Thyroid gland (tissue), 4 donors: Measurements from ENCODE around the gene ADAM22. TPM values are rescaled to one million over a fixed set of nuclear protein-coding genes. Genes with fewer than 3 reads are reported as not detected.
"Not testable (repeated sequence)": the region's sequence is repeated elsewhere in the genome, so short reads cannot be mapped to it uniquely, and the experiment has no call there.

Experiments
- DNase-seq, 2 donors: peaks; one replicate each; pipeline ENCODE4 v3.0.0-alpha.2; 2019
- H3K27ac ChIP-seq, 3 donors: fragments of 200-600 bp; sonication (generic); 1 replicate in 2 of 3; 2 replicates in 1 of 3; pipeline ENCODE4 v1.5.1; 2016 to 2019; ENCODE audit warnings: mild to moderate bottlenecking in 1 of 3, moderate library complexity in 1 of 3
- H3K27me3 ChIP-seq: fragments of 200-600 bp; sonication (generic); one replicate; pipeline ENCODE4 v1.5.1; 2019
- H3K36me3 ChIP-seq, 2 donors: fragments of 200-600 bp; sonication (generic); one replicate each; pipeline ENCODE4 v1.5.1; 2016 to 2019
- H3K4me1 ChIP-seq, 2 donors: fragments of 200-600 bp; sonication (generic); one replicate each; pipeline ENCODE4 v1.5.1; 2017 to 2019
- H3K4me3 ChIP-seq, 3 donors: fragments of 200-600 bp; sonication (generic); replicated peaks in 1 of 3; 1 replicate in 2 of 3; 2 replicates in 1 of 3; pipeline ENCODE4 v1.5.1; 2016; ENCODE audit warnings: mild to moderate bottlenecking in 1 of 3
- H3K9me3 ChIP-seq: fragments of 200-600 bp; sonication (generic); one replicate; pipeline ENCODE4 v1.5.1; 2017
- CTCF ChIP-seq, 6 experiments: fragments of 200-600 bp in 3 of 6; fragments of 450-650 bp in 3 of 6; sonication (generic) in 3 of 6; IDR thresholded peaks; one replicate each; pipeline ENCODE4 v1.5.1; 2016 to 2019; ENCODE audit warnings: antibody characterized with exemption in 6 of 6, mild to moderate bottlenecking in 2 of 6, inconsistent platforms in 1 of 6, moderate library complexity in 1 of 6
- POLR2A ChIP-seq, 2 donors: fragments of 450-650 bp; IDR thresholded peaks; one replicate each; pipeline ENCODE4 v1.6.1; 2017; ENCODE audit warnings: antibody characterized with exemption in 2 of 2, mild to moderate bottlenecking in 2 of 2, moderate library complexity in 1 of 2
- WGBS, 2 donors: methylation state at CpG; one replicate each; pipeline ENCODE4 v1.1.5; 2017; 5-methylcytosine and 5-hydroxymethylcytosine counted together
- intact Hi-C: fragments of 100-400 bp; cut with DNase I; formaldehyde crosslinking; loops from one replicate; pipeline ENCODE4 v1.15.1; 2023
- total RNA-seq, 4 donors: library from RNA; depleted of rRNA; stranded (reverse); fragments of >200 nt; gene quantifications; one replicate each; pipeline ENCODE4 v1.2.3, GENCODE V29; 2016

The ADAM22 gene
- total RNA-seq, 4 donors from 2014 or later, result 13.0 to 25.0 (median 17.1) TPM

- no peak overlapping the region for H3K27ac ChIP-seq
- no peaks in the 10 kb centered on the region for H3K9me3 ChIP-seq
- TF ChIP-seq CTCF (IDR thresholded peaks at IDR 0.05) (no peak), POLR2A (IDR thresholded peaks at IDR 0.05) (no peak)
- H3K4me3 ChIP-seq, result no peak overlapping the region
- 45 to 49% methylated on average over 1 of the region's 1 CpG for WGBS, 2 donors
- intact Hi-C loops, result no loop called here
- H3K4me1 ChIP-seq, result no peaks in the 10 kb centered on the region
- no peaks in the 10 kb centered on the region for H3K36me3 ChIP-seq
- no peak for DNase-seq
- H3K27me3 ChIP-seq, result no peaks in the 10 kb centered on the region
Measured at GRCh38 chr7:88156356-88156755, 222.3 kb downstream of the ADAM22 start.

- H3K4me1 ChIP-seq, H3K9me3 ChIP-seq, H3K27me3 ChIP-seq, DNase-seq, H3K27ac ChIP-seq, intact Hi-C loops, H3K4me3 ChIP-seq, H3K36me3 ChIP-seq: not testable (repeated sequence)
- 90 to 94% methylated on average over 2 of the region's 2 CpGs for WGBS, 2 donors
Measured at GRCh38 chr7:88159741-88160140, 225.7 kb downstream of the ADAM22 start.

GRCh38 chr7:88165697-88166096, 231.6 kb downstream of the ADAM22 start:
- intact Hi-C loops, result no loop called here
- Histone ChIP-seq H3K27me3 (no peaks in the 10 kb centered on the region), H3K36me3 (no peaks in the 10 kb centered on the region), H3K27ac (no peak overlapping the region), H3K4me3 (no peak overlapping the region), H3K4me1 (no peaks in the 10 kb centered on the region), H3K9me3 (no peaks in the 10 kb centered on the region)
- no peak for DNase-seq
- TF ChIP-seq POLR2A (IDR thresholded peaks at IDR 0.05) (no peak), CTCF (IDR thresholded peaks at IDR 0.05) (no peak)

GRCh38 chr7:88167223-88167622, 233.2 kb downstream of the ADAM22 start:
- intact Hi-C loops, result no loop called here
- TF ChIP-seq POLR2A (IDR thresholded peaks at IDR 0.05), result no peak
- no peak for TF ChIP-seq CTCF (IDR thresholded peaks at IDR 0.05)
- Histone ChIP-seq H3K27me3 (no peaks in the 10 kb centered on the region), H3K4me1 (no peaks in the 10 kb centered on the region), H3K36me3 (no peaks in the 10 kb centered on the region), H3K4me3 (no peak overlapping the region), H3K9me3 (no peaks in the 10 kb centered on the region), H3K27ac (no peak overlapping the region)
- 89 to 98% methylated on average over 2 of the region's 2 CpGs for WGBS, 2 donors
- DNase-seq, result no peak

GRCh38 chr7:88167721-88168120, 233.7 kb downstream of the ADAM22 start:
- no peak for DNase-seq
- intact Hi-C loops, result no loop called here
- no peak overlapping the region for H3K4me3 ChIP-seq
- WGBS, 2 donors, result 89 to 95% methylated on average over 2 of the region's 2 CpGs
- H3K27me3 ChIP-seq, result no peaks in the 10 kb centered on the region
- H3K27ac ChIP-seq, result no peak overlapping the region
- TF ChIP-seq CTCF (IDR thresholded peaks at IDR 0.05) (no peak), POLR2A (IDR thresholded peaks at IDR 0.05) (no peak)
- no peaks in the 10 kb centered on the region for H3K4me1 ChIP-seq
- H3K9me3 ChIP-seq, result no peaks in the 10 kb centered on the region
- no peaks in the 10 kb centered on the region for H3K36me3 ChIP-seq

GRCh38 chr7:88169717-88170320, 235.8 kb downstream of the ADAM22 start:
- H3K27ac ChIP-seq, result no peak overlapping the region
- intact Hi-C loops, result no loop called here
- TF ChIP-seq CTCF (IDR thresholded peaks at IDR 0.05), result peak in 5 of 6 experiments; percentile 15 to 65 (median 63)
- TF ChIP-seq POLR2A (IDR thresholded peaks at IDR 0.05), result no peak
- 11 to 18% methylated on average over 1 of the region's 1 CpG for WGBS, 2 donors
- no peaks in the 10 kb centered on the region for H3K27me3 ChIP-seq
- DNase-seq, result no peak
- H3K4me3 ChIP-seq, result no peak overlapping the region
- no peaks in the 10 kb centered on the region for H3K36me3 ChIP-seq
- no peaks in the 10 kb centered on the region for H3K9me3 ChIP-seq
- no peaks in the 10 kb centered on the region for H3K4me1 ChIP-seq
